Activated T-cell treated with anti-CD3 and anti-CD28 coated beads for 4 hours (primary cell): Measurements from ENCODE around the gene PLCXD1.
"Not testable (repeated sequence)": the region's sequence is repeated elsewhere in the genome, so short reads cannot be mapped to it uniquely, and the experiment has no call there.

Experiments
- DNase-seq: peaks from one replicate; pipeline ENCODE4 v3.0.0-alpha.2; 2020

The PLCXD1 gene

GRCh38 chrX:337331-337831 lies 56.2 kb downstream of the PLCXD1 start:
- no peak for DNase-seq

- no peak for DNase-seq
Observed at GRCh38 chrX:338281-338835, 57.2 kb downstream of the PLCXD1 start.

- no peak for DNase-seq
Observed at GRCh38 chrX:338836-339400, 57.7 kb downstream of the PLCXD1 start.

- DNase-seq: no peak
Observed at GRCh38 chrX:340121-340520, 58.9 kb downstream of the PLCXD1 start.

- no peak for DNase-seq
Observed at GRCh38 chrX:340641-341423, 59.7 kb downstream of the PLCXD1 start.

GRCh38 chrX:341541-342101 lies 60.4 kb downstream of the PLCXD1 start:
- no peak for DNase-seq

GRCh38 chrX:344371-344901 lies 63.3 kb downstream of the PLCXD1 start:
- DNase-seq: no peak

GRCh38 chrX:345020-345925 lies 64.1 kb downstream of the PLCXD1 start:
- DNase-seq: no peak

GRCh38 chrX:346034-346813 lies 65.0 kb downstream of the PLCXD1 start:
- DNase-seq: no peak

- DNase-seq: no peak
Observed at GRCh38 chrX:347351-348117, 66.4 kb downstream of the PLCXD1 start.

GRCh38 chrX:348461-349117 lies 67.4 kb downstream of the PLCXD1 start:
- DNase-seq: no peak

GRCh38 chrX:349196-349595 lies 68.0 kb downstream of the PLCXD1 start:
- DNase-seq: no peak

- no peak for DNase-seq
Observed at GRCh38 chrX:349702-350101, 68.5 kb downstream of the PLCXD1 start.

GRCh38 chrX:350148-350533 lies 69.0 kb downstream of the PLCXD1 start:
- no peak for DNase-seq

GRCh38 chrX:350534-351323 lies 69.5 kb downstream of the PLCXD1 start:
- DNase-seq: no peak

GRCh38 chrX:351324-351641 lies 70.1 kb downstream of the PLCXD1 start:
- not testable (repeated sequence) for DNase-seq

GRCh38 chrX:351736-352135 lies 70.6 kb downstream of the PLCXD1 start:
- no peak for DNase-seq

- DNase-seq: no peak
Observed at GRCh38 chrX:352181-352580, 71.0 kb downstream of the PLCXD1 start.

- no peak for DNase-seq
Observed at GRCh38 chrX:352582-353314, 71.6 kb downstream of the PLCXD1 start.
